Smooth muscle cell (in vitro differentiated cells): ENCODE measurements around the gene FAM199X. TPM values are rescaled to one million over a fixed set of nuclear protein-coding genes. Genes with fewer than 3 reads are reported as not detected.
"Not testable (repeated sequence)": the region's sequence is repeated elsewhere in the genome, so short reads cannot be mapped to it uniquely, and the experiment has no call there.

ENCODE experiments used
- DNase-seq: peaks from one replicate; lab custom pipeline; 2025; ENCODE audit not compliant: unreplicated experiment; lab: John Stamatoyannopoulos, UW
- H2AFZ ChIP-seq: fragments of 200-600 bp; sonication (generic); 2 replicates; pipeline ENCODE4 v1.6.0; 2016; ENCODE audit warnings: antibody characterized with exemption, low read depth, mild to moderate bottlenecking
- H3F3A ChIP-seq: fragments of 200-600 bp; sonication (generic); 2 replicates; pipeline ENCODE4 v1.6.0; 2017; ENCODE audit warnings: antibody characterized with exemption, low read depth
- H3K27ac ChIP-seq: fragments of 200-600 bp; sonication (generic); 2 replicates; pipeline ENCODE4 v1.5.1; 2016; ENCODE audit warnings: low read depth, mild to moderate bottlenecking
- H3K27me3 ChIP-seq: fragments of 200-600 bp; sonication (generic); 2 replicates; pipeline ENCODE4 v1.6.1; 2016; ENCODE audit warnings: low read depth, mild to moderate bottlenecking
- H3K36me3 ChIP-seq: fragments of 200-600 bp; sonication (generic); 2 replicates; pipeline ENCODE4 v1.5.1; 2016; ENCODE audit warnings: low read depth
- H3K4me1 ChIP-seq: fragments of 200-600 bp; sonication (generic); 2 replicates; pipeline ENCODE4 v1.5.1; 2016; ENCODE audit warnings: low read depth
- H3K4me2 ChIP-seq: fragments of 200-600 bp; sonication (generic); 2 replicates; pipeline ENCODE4 v1.6.0; 2016; ENCODE audit warnings: mild to moderate bottlenecking
- H3K4me3 ChIP-seq: fragments of 200-600 bp; sonication (generic); 2 replicates; pipeline ENCODE4 v1.5.1; 2016; ENCODE audit warnings: mild to moderate bottlenecking
- H3K79me2 ChIP-seq: fragments of 200-600 bp; sonication (generic); 2 replicates; pipeline ENCODE4 v1.6.0; 2016; ENCODE audit warnings: low read depth, mild to moderate bottlenecking
- H3K9ac ChIP-seq: fragments of 200-600 bp; sonication (generic); 2 replicates; pipeline ENCODE4 v1.6.0; 2016; ENCODE audit warnings: low read depth
- H3K9me3 ChIP-seq: fragments of 200-600 bp; sonication (generic); replicated peaks from 2 replicates; pipeline ENCODE4 v1.5.1; 2016; ENCODE audit warnings: low read depth
- H4K20me1 ChIP-seq: fragments of 200-600 bp; sonication (generic); 2 replicates; pipeline ENCODE4 v1.6.0; 2016; ENCODE audit warnings: low read depth
- WGBS: methylation state at CpG from one replicate; pipeline ENCODE4 v1.1.7; 2016; ENCODE audit warnings: low lambda C conversion rate; 5-methylcytosine and 5-hydroxymethylcytosine counted together
- polyA plus RNA-seq: library from polyadenylated mRNA; unstranded; fragments of >200 nt; fragmentation: Nextera tagmentation; extraction: Ambion mirVana; gene quantifications from 2 replicates; pipeline ENCODE4 v1.2.1, GENCODE V29; 2016
- total RNA-seq: library from RNA; depleted of rRNA; stranded (reverse); fragments of >200 nt; gene quantifications from 2 replicates; pipeline ENCODE4 v1.2.3, GENCODE V29; 2014
- TF ChIP-seq, protein P1 (sequence below): fragments of 200-600 bp; sonication (generic); IDR thresholded peaks from 2 replicates; pipeline ENCODE4 v1.5.1; 2017; ENCODE audit warnings: borderline replicate concordance, mild to moderate bottlenecking, antibody characterized with exemption; ENCODE audit not compliant: insufficient read depth, poor library complexity, severe bottlenecking

FAM199X gene
- total and polyA plus RNA-seq, 2 experiments from 2014 or later = 4.1 to 16.2 TPM

DNA sequence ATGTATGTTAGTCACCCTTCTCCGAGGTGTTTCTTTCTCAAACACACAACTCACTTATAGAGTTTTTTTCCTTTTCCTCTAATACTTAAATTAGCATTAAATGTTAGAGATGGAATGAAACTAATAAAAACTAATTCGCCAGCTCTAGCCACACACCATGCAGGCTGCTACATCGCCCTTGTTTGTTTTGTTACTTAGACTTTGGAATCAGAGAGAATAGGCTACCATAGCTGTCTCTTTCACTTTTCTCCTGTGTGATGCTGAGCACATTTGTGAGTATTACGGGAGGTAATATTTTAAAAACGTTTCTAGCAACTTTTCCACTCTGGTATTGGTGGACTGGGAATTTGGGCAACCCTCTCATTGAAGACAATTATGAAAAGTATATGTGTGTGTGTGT lies 44.9 kb downstream of the FAM199X start:
- H3K36me3 ChIP-seq = no peaks in the 10 kb centered on the region
- no peaks in the 10 kb centered on the region for H3F3A ChIP-seq
- H3K27me3 ChIP-seq = no peaks in the 10 kb centered on the region
- H3K4me1 ChIP-seq = no peaks in the 10 kb centered on the region
- H2AFZ ChIP-seq = no peak overlapping the region
- no peak for DNase-seq
- H3K4me3 ChIP-seq = no peak overlapping the region
- H3K9me3 ChIP-seq = no peaks in the 10 kb centered on the region
- H3K4me2 ChIP-seq = no peak overlapping the region
- H3K79me2 ChIP-seq = no peaks in the 10 kb centered on the region
- whole genome bisulfite sequencing = 62% methylated on average over 5 of the region's 5 CpGs
- H4K20me1 ChIP-seq = no peaks in the 10 kb centered on the region
- TF ChIP-seq, protein P1, sequence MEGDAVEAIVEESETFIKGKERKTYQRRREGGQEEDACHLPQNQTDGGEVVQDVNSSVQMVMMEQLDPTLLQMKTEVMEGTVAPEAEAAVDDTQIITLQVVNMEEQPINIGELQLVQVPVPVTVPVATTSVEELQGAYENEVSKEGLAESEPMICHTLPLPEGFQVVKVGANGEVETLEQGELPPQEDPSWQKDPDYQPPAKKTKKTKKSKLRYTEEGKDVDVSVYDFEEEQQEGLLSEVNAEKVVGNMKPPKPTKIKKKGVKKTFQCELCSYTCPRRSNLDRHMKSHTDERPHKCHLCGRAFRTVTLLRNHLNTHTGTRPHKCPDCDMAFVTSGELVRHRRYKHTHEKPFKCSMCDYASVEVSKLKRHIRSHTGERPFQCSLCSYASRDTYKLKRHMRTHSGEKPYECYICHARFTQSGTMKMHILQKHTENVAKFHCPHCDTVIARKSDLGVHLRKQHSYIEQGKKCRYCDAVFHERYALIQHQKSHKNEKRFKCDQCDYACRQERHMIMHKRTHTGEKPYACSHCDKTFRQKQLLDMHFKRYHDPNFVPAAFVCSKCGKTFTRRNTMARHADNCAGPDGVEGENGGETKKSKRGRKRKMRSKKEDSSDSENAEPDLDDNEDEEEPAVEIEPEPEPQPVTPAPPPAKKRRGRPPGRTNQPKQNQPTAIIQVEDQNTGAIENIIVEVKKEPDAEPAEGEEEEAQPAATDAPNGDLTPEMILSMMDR = no peak
- no peak overlapping the region for H3K27ac ChIP-seq
- H3K9ac ChIP-seq = no peak overlapping the region

DNA sequence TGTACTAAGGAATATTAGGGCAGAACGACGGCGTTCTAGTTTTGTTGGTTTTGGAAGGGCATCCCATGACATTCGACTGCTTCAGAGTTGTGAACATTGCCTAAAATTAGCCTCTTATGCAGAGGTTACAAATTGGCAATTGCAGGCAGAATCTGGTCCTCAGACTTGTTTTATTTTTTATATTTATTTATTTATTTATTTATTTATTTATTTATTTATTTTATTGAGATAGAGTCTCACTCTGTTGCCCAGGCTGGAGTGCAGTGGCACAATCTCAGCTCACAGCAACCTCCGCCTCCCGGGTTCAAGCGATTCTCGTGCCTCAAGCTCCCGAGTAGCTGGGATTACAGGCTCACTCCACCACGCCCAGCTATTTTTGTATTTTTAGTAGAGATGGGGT lies 63.8 kb downstream of the FAM199X start:
- not testable (repeated sequence) for H3K9ac ChIP-seq, H4K20me1 ChIP-seq, H3K79me2 ChIP-seq, H2AFZ ChIP-seq, H3K36me3 ChIP-seq, H3K27me3 ChIP-seq, H3F3A ChIP-seq, H3K4me2 ChIP-seq, DNase-seq, H3K27ac ChIP-seq, H3K4me3 ChIP-seq, H3K4me1 ChIP-seq, H3K9me3 ChIP-seq
- WGBS = 90% methylated on average over 10 of the region's 10 CpGs

Other genes with a start within 250 kb of the FAM199X start
- gene TMSB15B, start 203.8 kb upstream of the FAM199X start, total RNA-seq = 3.8 and 8.2 TPM in 2 replicates
- gene TMSB15B, start 203.8 kb upstream of the FAM199X start, polyA plus RNA-seq = 19.2 and 19.6 TPM in 2 replicates
- gene H2BW1, start 152.7 kb upstream of the FAM199X start, total RNA-seq = not detected in 2 replicates
- not detected in 2 replicates for gene H2BW1, start 152.7 kb upstream of the FAM199X start, polyA plus RNA-seq
- gene H2BW2, start 126.5 kb upstream of the FAM199X start, total RNA-seq = 0.13 TPM in 1 of 2 replicates, not detected in the other
- gene H2BW2, start 126.5 kb upstream of the FAM199X start, polyA plus RNA-seq = not detected in 2 replicates
- 0.63 and 6.3 TPM in 2 replicates for gene TMSB15C, start 90.2 kb upstream of the FAM199X start, total RNA-seq
- 1.1 TPM in 2 replicates for gene TMSB15C, start 90.2 kb upstream of the FAM199X start, polyA plus RNA-seq
- gene ZCCHC18, start 53.9 kb upstream of the FAM199X start, total RNA-seq = 1.3 TPM in 1 of 2 replicates, not detected in the other
- 1.5 and 1.7 TPM in 2 replicates for gene ZCCHC18, start 53.9 kb upstream of the FAM199X start, polyA plus RNA-seq
- 0.18 and 8.9 TPM in 2 replicates for gene SLC25A53, start 9.4 kb upstream of the FAM199X start, total RNA-seq
- gene SLC25A53, start 9.4 kb upstream of the FAM199X start, polyA plus RNA-seq = 2.0 and 3.4 TPM in 2 replicates
- not detected in 2 replicates for gene ESX1, start 88.5 kb downstream of the FAM199X start, total RNA-seq
- 0.17 TPM in 1 of 2 replicates, not detected in the other for gene ESX1, start 88.5 kb downstream of the FAM199X start, polyA plus RNA-seq